HG02798 (cell line): ENCODE measurements around the gene DNAJB1.
"Not testable (repeated sequence)": the region's sequence is repeated elsewhere in the genome, so short reads cannot be mapped to it uniquely, and the experiment has no call there.

Source experiments
- ATAC-seq: cut with Tn5 transposase; IDR thresholded peaks from one replicate; pipeline ENCODE4 v1.9.1; 2021; ENCODE audit warnings: mild to moderate bottlenecking; ENCODE audit not compliant: unreplicated experiment, poor library complexity

Gene DNAJB1

GRCh38 chr19:14526423-14526822 is 8.2 kb upstream of the DNAJB1 start:
- ATAC-seq, result no peak

DNA sequence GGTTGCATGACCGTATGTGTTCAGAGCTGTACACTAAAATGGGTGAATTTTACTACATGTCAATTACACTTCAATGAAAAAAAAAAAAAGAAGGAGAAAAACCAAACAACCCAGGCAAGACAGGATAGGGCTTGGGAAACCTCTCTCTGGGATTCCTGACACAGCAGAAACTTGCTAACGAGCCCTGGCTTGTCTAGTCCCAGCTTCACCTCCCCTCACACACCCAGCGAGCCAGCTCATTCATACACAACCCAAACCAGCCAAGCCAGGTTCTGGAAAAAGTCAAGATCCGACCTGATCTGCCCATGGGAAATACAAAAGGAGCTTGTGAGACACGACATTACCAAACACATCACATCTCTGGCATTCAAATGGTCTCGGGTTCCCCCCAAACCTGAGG is 7.5 kb upstream of the DNAJB1 start:
- ATAC-seq, result no peak

GRCh38 chr19:14520543-14520942 is 2.3 kb upstream of the DNAJB1 start:
- no peak for ATAC-seq

DNA sequence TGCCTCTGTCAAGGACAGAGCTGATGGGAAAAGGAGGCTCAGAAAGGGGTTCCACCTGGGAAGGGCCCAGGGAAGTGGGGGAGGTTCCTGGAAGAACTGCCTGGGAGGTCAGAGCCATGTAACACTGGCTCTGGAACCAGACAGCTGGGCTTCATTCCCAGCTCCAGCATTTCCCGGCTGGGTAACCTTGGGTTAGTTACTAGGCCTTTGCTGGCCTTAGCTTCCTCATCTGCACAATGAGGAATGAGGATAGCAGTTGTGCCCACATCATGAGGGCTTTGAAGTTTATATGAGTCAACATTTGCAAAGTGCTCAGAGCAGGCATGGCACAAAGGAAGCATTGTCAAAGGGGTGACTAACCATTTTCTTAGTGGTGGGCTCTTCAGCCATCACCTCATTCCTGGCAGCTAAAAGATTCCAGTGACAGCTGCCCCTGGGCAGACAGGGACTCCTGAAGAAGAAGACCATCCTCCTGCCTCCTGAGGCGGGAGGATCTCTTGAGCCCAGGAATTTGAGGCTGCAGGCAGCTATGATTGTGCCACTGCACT is 1.7 kb upstream of the DNAJB1 start:
- ATAC-seq, result no peak

DNA sequence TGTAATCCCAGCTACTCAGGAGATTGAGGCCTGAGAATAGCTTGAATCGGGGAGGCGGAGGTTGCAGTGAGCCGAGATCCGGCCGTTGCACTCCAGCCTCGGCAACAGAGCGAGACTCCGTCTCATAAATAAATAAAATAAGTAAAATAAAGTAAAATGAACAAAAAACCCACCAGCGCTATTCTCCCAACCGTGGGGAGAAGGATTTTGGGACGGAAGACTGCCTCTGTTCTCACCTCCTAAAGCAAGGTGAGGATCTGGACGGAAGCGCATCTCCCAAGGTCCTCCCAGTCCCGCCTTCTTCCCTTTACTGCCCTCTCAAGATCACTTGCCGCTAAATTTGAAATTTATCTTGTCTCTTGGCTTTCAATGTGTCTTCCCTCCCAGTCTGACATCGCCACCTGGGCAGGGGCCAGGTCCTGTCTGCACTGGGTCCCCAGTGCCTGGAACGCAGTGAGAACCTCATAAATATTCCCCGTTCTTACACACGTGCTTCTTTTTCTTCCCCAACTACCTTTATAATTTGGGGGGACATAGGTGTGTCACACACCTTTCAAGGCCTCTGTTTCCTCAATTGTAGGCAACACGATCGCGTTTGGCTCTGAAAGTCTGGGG is 1.2 kb upstream of the DNAJB1 start:
- no peak for ATAC-seq

GRCh38 chr19:14517446-14517839 is 754 bp downstream of the DNAJB1 start:
- no peak for ATAC-seq

DNA sequence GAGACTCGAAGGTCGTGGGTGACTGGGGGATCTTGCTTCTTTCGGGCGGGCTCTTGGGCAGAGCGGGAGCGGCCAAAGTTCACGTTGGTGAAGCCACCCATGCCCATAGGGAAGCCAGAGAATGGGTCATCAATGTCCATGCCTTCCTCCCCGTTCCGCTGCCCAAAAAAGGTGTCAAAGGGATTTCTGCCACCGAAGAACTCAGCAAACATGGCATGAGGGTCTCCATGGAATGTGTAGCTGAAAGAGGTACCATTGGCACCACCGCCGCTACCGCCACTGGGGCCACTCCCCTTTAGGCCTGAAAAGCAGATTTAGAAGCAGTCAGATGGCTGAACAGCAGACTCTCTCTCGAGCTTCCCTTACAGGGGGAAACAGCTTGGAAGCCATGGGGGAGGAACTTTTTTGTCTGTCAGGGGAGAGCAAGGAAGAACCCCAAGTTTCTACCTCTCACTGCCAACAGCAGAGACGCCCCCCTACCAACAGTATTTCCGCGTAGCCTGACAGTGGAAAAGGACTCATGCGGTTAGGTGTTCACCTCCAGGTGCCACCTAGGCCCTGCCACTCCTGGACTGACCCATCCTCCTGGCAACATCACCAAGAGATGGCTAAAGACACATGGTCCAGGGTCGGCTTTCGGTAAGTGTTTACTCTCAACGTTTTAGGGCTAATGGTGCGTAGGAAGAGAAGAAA is 1.3 kb downstream of the DNAJB1 start:
- no peak for ATAC-seq

DNA sequence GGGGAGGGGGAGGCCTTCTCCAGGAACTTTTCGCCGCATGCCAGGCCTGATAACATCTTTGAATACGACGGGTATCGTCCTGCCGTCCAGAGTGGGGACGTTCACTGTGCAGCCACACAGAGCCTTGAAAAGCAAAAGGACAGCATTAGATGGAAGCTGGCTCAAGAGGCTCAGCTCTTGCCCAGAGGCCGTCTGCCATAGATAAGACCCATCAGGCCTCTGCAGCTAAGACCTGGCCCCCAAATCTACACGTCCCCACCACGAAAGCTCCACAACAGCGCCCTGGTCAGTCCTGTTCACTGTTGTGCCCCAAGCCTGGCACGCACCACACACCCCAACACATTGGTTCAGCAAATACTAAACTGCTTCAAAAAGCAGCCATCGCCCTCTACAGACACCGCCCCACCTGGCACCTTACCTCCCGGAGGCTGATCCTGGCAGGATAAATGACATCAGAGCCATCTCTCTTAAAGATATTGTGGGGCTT is 2.1 kb downstream of the DNAJB1 start:
- no peak for ATAC-seq

DNA sequence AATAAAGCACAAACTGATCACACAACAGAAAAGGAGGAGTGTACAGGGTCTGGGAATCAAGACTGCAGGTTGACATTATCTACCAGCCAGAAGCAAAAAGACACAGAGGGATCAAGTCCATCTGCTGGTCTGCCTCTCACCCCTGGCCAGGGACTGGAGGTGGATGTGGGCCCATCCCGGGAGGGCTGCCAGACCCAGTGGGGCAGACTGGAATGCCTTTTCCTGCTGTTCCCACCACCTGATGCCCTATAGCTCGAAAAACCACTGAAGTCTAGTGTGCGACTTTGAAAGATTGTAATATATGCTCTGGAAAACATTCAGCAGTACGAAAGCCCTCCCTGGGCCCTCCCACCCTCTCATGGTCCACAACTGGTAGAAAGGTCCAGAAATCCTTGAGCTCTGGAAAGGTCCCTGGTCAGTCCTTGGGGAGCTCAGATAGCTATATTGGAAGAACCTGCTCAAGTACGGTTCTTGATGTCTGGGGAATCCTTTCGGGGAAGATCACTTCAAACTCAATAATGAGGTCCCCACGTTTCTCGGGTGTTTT is 2.6 kb downstream of the DNAJB1 start:
- no peak for ATAC-seq

DNA sequence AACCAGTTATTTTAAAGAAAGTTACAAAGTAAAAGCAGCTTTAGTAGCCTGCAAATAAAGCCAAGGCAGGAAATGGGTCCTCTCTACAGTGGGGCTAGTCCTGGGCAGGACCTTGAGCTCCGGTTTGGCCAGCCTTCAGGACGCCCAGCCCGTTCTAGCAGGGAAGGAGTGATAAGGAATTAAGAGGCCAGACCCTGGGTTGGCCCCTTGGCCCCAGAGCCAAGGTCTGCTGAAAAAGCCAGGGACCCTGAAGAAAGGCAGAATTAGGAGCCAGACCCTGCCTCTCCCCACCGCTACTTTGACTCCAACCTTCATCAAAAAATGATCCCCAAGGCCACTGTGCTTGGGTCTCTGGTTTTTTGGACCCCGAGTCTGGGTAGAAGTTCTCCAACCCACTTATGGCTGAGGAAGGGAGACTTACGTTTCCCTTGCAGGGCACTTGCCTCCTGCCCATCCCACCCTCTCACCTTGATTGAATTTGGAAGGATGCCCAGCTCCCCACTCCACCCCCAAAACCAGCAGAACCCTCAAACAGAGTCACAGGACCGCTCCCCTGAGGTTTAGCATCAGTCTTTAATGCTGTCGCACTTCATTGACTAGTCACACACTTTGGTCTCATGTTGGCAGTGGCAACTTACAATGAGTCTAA is 3.9 kb downstream of the DNAJB1 start:
- no peak for ATAC-seq

GRCh38 chr19:14512406-14512961 is 5.7 kb downstream of the DNAJB1 start:
- no peak for ATAC-seq

GRCh38 chr19:14511229-14511593 is 7.0 kb downstream of the DNAJB1 start:
- no peak for ATAC-seq

GRCh38 chr19:14510311-14511228 is 7.6 kb downstream of the DNAJB1 start:
- no peak for ATAC-seq

DNA sequence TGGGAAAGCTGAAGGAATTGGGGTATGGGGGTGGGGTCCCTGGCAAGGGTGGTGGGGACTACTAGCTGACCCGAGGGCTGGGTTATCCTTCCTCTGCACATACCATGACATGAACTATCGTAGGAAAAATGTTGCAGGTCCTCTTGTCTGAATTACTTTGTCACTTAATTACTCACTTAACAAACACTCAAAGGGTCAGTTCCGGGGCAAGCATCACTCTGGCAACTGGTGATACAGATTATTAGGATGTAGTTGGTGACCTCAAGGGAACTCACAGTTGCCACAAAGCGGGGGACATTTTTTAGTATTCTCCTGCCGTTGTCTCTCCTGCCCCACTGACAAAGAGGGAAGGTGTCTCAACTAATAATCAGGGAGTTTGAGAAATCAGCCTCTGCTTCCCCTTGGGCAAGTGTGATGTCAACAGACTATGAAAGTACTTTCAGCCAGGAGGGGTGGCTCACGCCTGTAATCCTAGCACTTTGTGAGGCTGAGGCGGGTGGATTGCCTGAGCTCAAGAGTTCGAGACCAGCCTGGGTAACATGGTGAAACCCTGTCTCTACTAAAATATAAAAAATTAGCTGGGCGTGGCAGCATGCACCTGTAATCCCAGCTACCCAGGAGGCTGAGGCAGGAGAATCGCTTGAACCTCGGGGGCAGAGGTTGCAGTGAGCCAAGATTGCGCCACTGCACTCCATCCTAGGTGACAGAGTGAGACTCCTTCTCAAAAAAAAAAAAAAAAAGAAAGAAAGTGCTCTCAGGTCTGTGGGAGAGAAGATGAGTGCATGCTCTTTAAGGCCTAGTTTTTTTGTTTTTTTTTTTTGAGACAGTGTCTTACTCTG is 10.3 kb downstream of the DNAJB1 start:
- no peak for ATAC-seq

- ATAC-seq, result no peak
Observed at GRCh38 chr19:14505488-14506239, 12.5 kb downstream of the DNAJB1 start.

- ATAC-seq, result not testable (repeated sequence)
Observed at GRCh38 chr19:14504575-14504974, 13.6 kb downstream of the DNAJB1 start.

DNA sequence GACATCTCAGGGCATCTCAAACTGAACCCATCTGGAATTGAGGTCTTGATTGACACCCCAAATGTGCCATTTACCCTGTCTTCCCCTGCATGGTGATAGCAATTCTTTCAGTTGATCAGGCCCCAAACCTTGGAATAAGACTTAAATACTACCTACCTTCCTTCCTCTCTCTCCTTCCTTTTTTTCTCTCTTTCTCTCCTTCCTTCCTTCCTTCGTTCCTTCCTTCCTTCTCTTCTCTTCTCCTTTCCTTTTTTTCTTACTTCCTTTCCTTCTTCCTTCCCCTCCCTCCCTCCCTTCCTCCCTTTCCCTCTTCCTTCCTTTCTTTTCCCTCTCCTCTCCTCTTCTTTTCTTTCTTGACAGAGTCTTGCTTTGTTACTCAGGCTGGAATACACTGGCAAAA is 14.9 kb downstream of the DNAJB1 start:
- no peak for ATAC-seq
